CD14-positive monocyte (primary cell): ENCODE data around the gene CDCA4. TPM values are rescaled to one million over a fixed set of nuclear protein-coding genes. Genes with fewer than 3 reads are reported as not detected.

Experiments
- DNase-seq, 3 donors: peaks; one replicate each; pipeline ENCODE4 v3.0.0-alpha.2; 2011 to 2022
- H2AFZ ChIP-seq: 2 replicates; pipeline ENCODE4 v1.6.0; 2012; ENCODE audit warnings: mild to moderate bottlenecking, low read depth, low read length, inconsistent platforms; ENCODE audit not compliant: insufficient read depth, poor library complexity, severe bottlenecking
- H3K27ac ChIP-seq, 2 donors: 1 replicate in 1 of 2; 2 replicates in 1 of 2; pipeline ENCODE4 v1.5.1; 2012 to 2013; ENCODE audit warnings: low read length in 2 of 2, control low read depth in 1 of 2, inconsistent platforms in 1 of 2, low read depth in 1 of 2, mild to moderate bottlenecking in 1 of 2
- H3K27me3 ChIP-seq, 2 donors: one replicate each; pipeline versions ENCODE4 v1.6.0 to v1.6.1; 2011 to 2013; ENCODE audit warnings: low read length in 2 of 2; ENCODE audit not compliant: control insufficient read depth in 2 of 2, insufficient read depth in 2 of 2
- H3K36me3 ChIP-seq, 2 donors: replicated peaks in 1 of 2; 1 replicate in 1 of 2; 2 replicates in 1 of 2; pipeline versions ENCODE4 v1.5.1 to v1.6.1; 2012 to 2013; ENCODE audit warnings: low read length in 2 of 2, control low read depth in 1 of 2, inconsistent platforms in 1 of 2, mild to moderate bottlenecking in 1 of 2; ENCODE audit not compliant: insufficient read depth in 2 of 2, control insufficient read depth in 1 of 2
- H3K4me1 ChIP-seq, 2 donors: 1 replicate in 1 of 2; 2 replicates in 1 of 2; pipeline versions ENCODE4 v1.5.1 to v1.6.1; 2012 to 2013; ENCODE audit warnings: low read length in 2 of 2, control low read depth in 1 of 2, inconsistent platforms in 1 of 2, mild to moderate bottlenecking in 1 of 2, moderate library complexity in 1 of 2; ENCODE audit not compliant: insufficient read depth in 2 of 2, control insufficient read depth in 1 of 2
- H3K4me2 ChIP-seq: replicated peaks from 2 replicates; pipeline ENCODE3; 2012; ENCODE audit warnings: low read length, moderate library complexity, mild to moderate bottlenecking; ENCODE audit not compliant: poor library complexity, severe bottlenecking; ENCODE audit errors: extremely low read depth
- H3K4me3 ChIP-seq, 3 experiments: fragments of 200-600 bp in 1 of 3; sonication (generic) in 1 of 3; replicated peaks in 1 of 3; 1 replicate in 2 of 3; 2 replicates in 1 of 3; pipeline ENCODE4 v1.5.1; 2011 to 2013; ENCODE audit warnings: low read length in 3 of 3, mild to moderate bottlenecking in 3 of 3, control low read depth in 2 of 3, low read depth in 2 of 3, inconsistent platforms in 1 of 3, moderate library complexity in 1 of 3
- H3K79me2 ChIP-seq: 2 replicates; pipeline ENCODE4 v1.6.0; 2012; ENCODE audit warnings: mild to moderate bottlenecking, control low read depth, inconsistent platforms, low read length, moderate library complexity; ENCODE audit not compliant: insufficient read depth
- H3K9ac ChIP-seq: 2 replicates; pipeline ENCODE4 v1.6.0; 2017; ENCODE audit warnings: low read length, mild to moderate bottlenecking; ENCODE audit not compliant: insufficient read depth, poor library complexity, severe bottlenecking
- H3K9me3 ChIP-seq, 2 donors: replicated peaks in 1 of 2; 1 replicate in 1 of 2; 2 replicates in 1 of 2; pipeline versions ENCODE4 v1.5.1 to v1.6.1; 2012 to 2013; ENCODE audit warnings: low read length in 2 of 2, control low read depth in 1 of 2; ENCODE audit not compliant: control insufficient read depth in 1 of 2, insufficient read depth in 1 of 2
- H4K20me1 ChIP-seq: 2 replicates; pipeline ENCODE4 v1.6.0; 2012; ENCODE audit warnings: mild to moderate bottlenecking, low read length, control low read depth, moderate library complexity; ENCODE audit not compliant: insufficient read depth
- H3K27ac Mint-ChIP-seq, 7 donors: one replicate each; pipeline ENCODE4 v1.8.0; 2020; ENCODE audit warnings: mild to moderate bottlenecking in 7 of 7, mixed read lengths in 7 of 7, moderate library complexity in 6 of 7, inconsistent platforms in 2 of 7
- H3K27me3 Mint-ChIP-seq, 3 donors: one replicate each; pipeline ENCODE4 v1.8.0; 2021 to 2022; ENCODE audit warnings: low read depth in 3 of 3, mild to moderate bottlenecking in 3 of 3, mixed read lengths in 3 of 3, moderate library complexity in 3 of 3, inconsistent platforms in 1 of 3
- H3K36me3 Mint-ChIP-seq, 2 donors: one replicate each; pipeline ENCODE4 v1.8.0; 2020; ENCODE audit warnings: mixed read lengths in 2 of 2, inconsistent platforms in 1 of 2, mild to moderate bottlenecking in 1 of 2
- H3K4me1 Mint-ChIP-seq: one replicate; pipeline ENCODE4 v1.8.0; 2020; ENCODE audit warnings: mild to moderate bottlenecking, mixed read lengths
- H3K4me3 Mint-ChIP-seq, 2 donors: one replicate each; pipeline ENCODE4 v1.8.0; 2020; ENCODE audit warnings: mild to moderate bottlenecking in 2 of 2, mixed read lengths in 2 of 2, moderate library complexity in 1 of 2
- H3K9me3 Mint-ChIP-seq, 7 donors: one replicate each; pipeline ENCODE4 v1.8.0; 2020 to 2022; ENCODE audit warnings: mixed read lengths in 7 of 7, mild to moderate bottlenecking in 6 of 7, moderate library complexity in 6 of 7, inconsistent platforms in 2 of 7
- WGBS: methylation state at CpG from one replicate; pipeline ENCODE4 v1.1.5; 2013; ENCODE audit warnings: missing lambda C conversion rate; ENCODE audit not compliant: insufficient coverage; 5-methylcytosine and 5-hydroxymethylcytosine counted together
- intact Hi-C, 2 donors: fragments of 100-400 bp; cut with micrococcal nuclease; formaldehyde crosslinking; loops; one replicate each; pipeline versions ENCODE4 v1.15.0 to v1.15.1; 2023
- polyA plus RNA-seq, 3 donors: library from polyadenylated mRNA; depleted of rRNA in 1 of 3; unstranded in 2 of 3; stranded (reverse) in 1 of 3; fragments of 300-500 nt in 2 of 3; fragments of >200 nt in 1 of 3; fragmentation: Illumina TruSeq in 2 of 3; gene quantifications; 1 replicate in 2 of 3; 2 replicates in 1 of 3; pipeline ENCODE4 v1.2.3, GENCODE V29; 2012 to 2021
- TF ChIP-seq, protein P1 (sequence below): fragments of 200-600 bp; IDR thresholded peaks from one replicate; pipeline ENCODE4 v1.8.0; 2022; ENCODE audit warnings: antibody characterized with exemption, mild to moderate bottlenecking

The CDCA4 gene
- polyA plus RNA-seq, 3 donors: 8.6 to 12.0 (median 11.6) TPM

DNA sequence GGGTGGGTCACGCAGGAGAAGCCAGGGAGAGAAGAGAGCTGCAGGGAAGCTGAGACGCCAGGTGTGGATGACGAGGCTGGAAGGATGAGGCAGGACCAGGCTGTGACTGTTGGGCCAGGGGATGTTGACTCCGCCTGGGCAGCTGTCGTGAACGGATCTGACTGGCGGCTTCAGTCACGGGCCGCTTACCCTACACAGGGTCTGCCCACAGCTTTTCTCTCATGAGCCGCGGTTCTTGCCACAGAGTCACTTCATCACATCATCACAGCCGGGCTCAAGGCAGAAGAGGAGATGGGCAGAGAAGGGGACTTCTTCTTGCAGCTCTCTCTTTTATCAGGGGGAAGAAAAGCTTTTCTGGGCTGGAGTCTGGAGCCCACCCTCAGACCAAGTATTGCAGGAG lies 27.6 kb downstream of the CDCA4 start:
- Histone ChIP-seq H3K36me3 (no peaks in the 10 kb centered on the region), H3K4me1 (no peaks in the 10 kb centered on the region), H3K9ac (no peak overlapping the region), H3K9me3 (no peaks in the 10 kb centered on the region), H3K4me2 (no peak overlapping the region), H3K27me3 (no peaks in the 10 kb centered on the region), H2AFZ (no peak overlapping the region), H4K20me1 (no peaks in the 10 kb centered on the region), H3K4me3 (no peak overlapping the region), H3K27ac (no peak overlapping the region), H3K79me2 (no peaks in the 10 kb centered on the region)
- TF ChIP-seq, protein P1, sequence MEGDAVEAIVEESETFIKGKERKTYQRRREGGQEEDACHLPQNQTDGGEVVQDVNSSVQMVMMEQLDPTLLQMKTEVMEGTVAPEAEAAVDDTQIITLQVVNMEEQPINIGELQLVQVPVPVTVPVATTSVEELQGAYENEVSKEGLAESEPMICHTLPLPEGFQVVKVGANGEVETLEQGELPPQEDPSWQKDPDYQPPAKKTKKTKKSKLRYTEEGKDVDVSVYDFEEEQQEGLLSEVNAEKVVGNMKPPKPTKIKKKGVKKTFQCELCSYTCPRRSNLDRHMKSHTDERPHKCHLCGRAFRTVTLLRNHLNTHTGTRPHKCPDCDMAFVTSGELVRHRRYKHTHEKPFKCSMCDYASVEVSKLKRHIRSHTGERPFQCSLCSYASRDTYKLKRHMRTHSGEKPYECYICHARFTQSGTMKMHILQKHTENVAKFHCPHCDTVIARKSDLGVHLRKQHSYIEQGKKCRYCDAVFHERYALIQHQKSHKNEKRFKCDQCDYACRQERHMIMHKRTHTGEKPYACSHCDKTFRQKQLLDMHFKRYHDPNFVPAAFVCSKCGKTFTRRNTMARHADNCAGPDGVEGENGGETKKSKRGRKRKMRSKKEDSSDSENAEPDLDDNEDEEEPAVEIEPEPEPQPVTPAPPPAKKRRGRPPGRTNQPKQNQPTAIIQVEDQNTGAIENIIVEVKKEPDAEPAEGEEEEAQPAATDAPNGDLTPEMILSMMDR: no peak
- H3K27me3 Mint-ChIP-seq: peaks cover 0 to 6% (median 3%) of the 10 kb centered on the region in 3 donors
- no peak for DNase-seq
- peaks cover 0 to 4% (median 3%) of the 10 kb centered on the region in 7 donors for H3K9me3 Mint-ChIP-seq
- 89% methylated on average over 7 of the region's 12 CpGs for WGBS
- H3K4me3 Mint-ChIP-seq: no peak overlapping the region
- peak overlapping the region in 1 of 7 donors; percentile 54 for H3K27ac Mint-ChIP-seq
- H3K4me1 Mint-ChIP-seq: no peaks in the 10 kb centered on the region
- H3K36me3 Mint-ChIP-seq: no peaks in the 10 kb centered on the region
- intact Hi-C loops: no loop called here

DNA sequence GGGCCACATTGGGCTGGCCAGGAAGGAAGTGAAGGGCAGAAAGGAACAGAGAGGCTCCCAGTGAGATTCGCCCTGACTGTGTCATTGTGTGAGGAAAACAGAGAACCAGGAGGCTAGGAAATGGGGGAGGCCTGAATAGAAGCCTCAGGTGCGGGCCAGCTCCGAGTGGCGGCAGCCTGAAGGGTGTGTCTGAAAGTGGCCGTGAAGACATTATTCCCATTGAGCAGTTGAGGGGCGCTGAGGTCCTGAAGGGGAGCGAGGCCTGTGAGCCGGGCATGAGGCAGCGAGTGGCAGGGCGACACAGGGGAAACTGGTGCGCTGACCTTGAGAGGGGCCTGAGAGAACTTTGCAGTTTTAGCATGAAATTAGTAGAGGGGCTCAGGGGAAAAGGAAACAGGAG lies 28.4 kb downstream of the CDCA4 start:
- H3K4me3 ChIP-seq: no peak overlapping the region
- peaks cover 0 to 4% (median 3%) of the 10 kb centered on the region in 7 donors for H3K9me3 Mint-ChIP-seq
- no peaks in the 10 kb centered on the region for H3K9me3 ChIP-seq
- no peak overlapping the region for H3K27ac ChIP-seq
- no peak for DNase-seq
- no peak overlapping the region for H3K9ac ChIP-seq
- H3K4me3 Mint-ChIP-seq: no peak overlapping the region
- H3K4me1 Mint-ChIP-seq: peaks cover 2% of the 10 kb centered on the region
- H3K4me2 ChIP-seq: no peak overlapping the region
- no peaks in the 10 kb centered on the region for H3K79me2 ChIP-seq
- no peaks in the 10 kb centered on the region for H3K36me3 ChIP-seq
- H3K27me3 Mint-ChIP-seq: peaks cover 0 to 6% (median 3%) of the 10 kb centered on the region in 3 donors
- H4K20me1 ChIP-seq: no peaks in the 10 kb centered on the region
- H2AFZ ChIP-seq: no peak overlapping the region
- peaks cover 0 to 5% of the 10 kb centered on the region in 2 donors for H3K4me1 ChIP-seq
- no peaks in the 10 kb centered on the region for H3K36me3 Mint-ChIP-seq
- intact Hi-C loops: no loop called here
- TF ChIP-seq, protein P1: no peak
- 95% methylated on average over 11 of the region's 11 CpGs for WGBS
- no peaks in the 10 kb centered on the region for H3K27me3 ChIP-seq
- H3K27ac Mint-ChIP-seq: no peak overlapping the region
